ENCODE data around the gene CLIP2.

CLIP2 gene

DNA sequence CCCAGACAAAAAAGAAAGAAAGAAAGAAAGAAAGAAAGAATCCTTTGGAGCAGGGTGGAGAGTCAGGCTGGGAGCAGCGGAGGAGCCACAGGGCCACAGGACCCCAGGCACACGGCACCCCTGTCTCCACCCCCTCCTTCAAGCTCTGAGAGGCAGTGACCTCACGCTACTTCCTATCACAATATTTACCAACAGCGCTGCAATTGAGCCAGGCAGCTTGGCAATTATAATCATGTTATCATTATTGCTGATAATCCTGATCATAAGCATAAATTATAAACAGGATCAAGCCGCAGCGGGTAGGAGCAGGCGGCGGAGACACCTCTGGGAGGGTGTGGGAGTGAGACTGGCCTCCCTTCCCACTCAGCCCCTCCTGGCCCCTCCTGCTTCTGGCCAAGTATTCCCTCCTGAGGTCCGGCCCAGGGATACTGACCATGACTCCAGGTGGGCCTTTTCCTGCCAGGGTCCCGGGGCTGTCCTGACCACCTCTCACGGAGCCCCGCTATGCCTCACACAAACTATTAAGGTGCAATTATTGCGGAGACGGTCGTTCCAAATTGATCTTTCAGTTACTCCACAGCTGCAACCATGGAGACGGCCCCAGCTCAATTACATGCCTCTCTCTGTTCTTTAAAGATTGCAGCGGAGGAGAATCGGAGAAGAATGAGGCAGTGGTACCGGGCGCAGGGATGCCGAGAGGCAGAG, 154.5 kb downstream of the CLIP2 start:
- DNase-seq = no peak
- TF ChIP-seq GATA1 (IDR thresholded peaks at IDR 0.05; ENCODE audit: low read depth, low read length) = no peak
- TF ChIP-seq POLR2A (IDR thresholded peaks at IDR 0.05; ENCODE audit: low read length) = no peak

DNA sequence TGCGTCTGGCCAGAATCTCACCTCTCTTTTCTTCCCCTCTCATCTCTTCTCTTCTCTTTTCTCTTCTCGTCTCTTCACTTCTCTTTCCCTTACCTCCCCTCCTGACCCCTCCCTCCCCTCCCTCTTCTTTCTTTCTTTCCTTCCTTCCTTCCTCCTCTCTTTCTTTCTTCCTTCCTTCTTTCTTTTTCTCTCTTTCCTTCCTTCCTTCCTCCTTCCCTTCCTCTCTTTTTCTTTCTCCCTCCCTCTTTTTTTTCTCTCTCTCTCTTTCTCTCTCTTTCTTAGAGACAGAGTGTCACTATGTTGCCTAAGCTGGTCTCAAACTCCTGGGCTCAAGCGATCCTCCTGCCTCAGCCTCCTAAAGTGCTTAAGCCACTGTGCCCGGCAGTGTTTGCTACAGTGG, 159.9 kb downstream of the CLIP2 start:
- DNase-seq = no peak
- TF ChIP-seq GATA1 (IDR thresholded peaks at IDR 0.05; ENCODE audit: low read depth, low read length) = no peak
- TF ChIP-seq POLR2A (IDR thresholded peaks at IDR 0.05; ENCODE audit: low read length) = no peak

DNA sequence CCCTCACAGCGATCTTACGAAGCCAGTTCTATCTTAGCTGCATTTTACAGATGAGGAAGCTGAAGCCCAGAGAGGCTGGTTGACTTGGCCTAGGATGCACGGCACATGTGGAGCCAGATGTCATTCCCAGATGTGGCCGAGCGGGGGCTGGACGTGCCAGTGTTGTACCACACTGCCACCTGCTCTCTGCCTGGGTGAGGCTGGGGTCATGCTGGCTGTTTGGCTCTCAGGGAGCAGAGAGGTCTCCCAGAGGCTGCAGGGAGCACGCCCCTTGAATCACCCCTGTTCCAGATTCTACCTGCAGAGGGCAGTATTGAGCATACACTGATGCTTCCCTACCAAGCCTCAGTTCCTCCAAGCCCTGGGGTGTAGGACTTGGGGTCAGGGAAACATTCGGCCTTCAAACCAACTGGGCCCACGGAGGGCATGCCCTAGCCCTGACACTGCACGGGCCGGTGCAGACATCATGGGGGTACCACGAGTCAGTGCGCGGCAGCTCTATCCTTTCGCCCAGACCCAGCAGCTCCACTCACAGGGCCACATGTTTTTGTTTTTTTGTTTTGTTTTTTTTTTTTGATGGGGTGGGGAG, 160.7 kb downstream of the CLIP2 start:
- TF ChIP-seq GATA1 (IDR thresholded peaks at IDR 0.05; ENCODE audit: low read depth, low read length) (no peak), POLR2A (IDR thresholded peaks at IDR 0.05; ENCODE audit: low read length) (no peak)
- DNase-seq = peak; percentile 53 to 78

DNA sequence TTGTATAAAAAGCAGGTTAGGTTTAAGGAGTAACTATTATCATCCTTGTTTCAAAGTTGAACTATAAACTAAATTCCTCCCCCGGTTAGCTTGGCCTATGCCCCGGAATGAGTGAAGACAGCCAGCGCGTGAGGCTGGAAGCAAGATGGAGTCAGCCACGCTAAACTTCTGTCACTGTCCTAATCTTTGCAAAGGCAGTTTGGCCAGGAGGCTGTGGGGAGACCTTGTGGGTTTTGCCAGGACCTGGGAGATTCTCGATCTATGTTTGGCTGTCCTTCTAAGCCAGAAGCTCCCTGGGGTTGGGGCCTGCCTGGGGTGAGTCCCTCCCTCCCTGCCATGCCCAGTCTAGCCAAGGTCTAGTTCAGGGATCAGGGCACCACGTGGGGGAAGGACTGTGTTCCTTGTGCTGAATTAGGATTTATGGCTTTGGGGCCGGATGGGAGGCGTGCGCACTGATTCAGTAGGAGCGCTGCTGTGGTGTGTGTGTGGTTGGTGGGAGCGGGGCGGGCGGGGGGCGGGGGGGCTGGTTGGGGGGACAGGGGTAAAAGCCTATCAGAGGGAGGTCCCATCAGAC, 163.6 kb downstream of the CLIP2 start:
- DNase-seq = no peak

DNA sequence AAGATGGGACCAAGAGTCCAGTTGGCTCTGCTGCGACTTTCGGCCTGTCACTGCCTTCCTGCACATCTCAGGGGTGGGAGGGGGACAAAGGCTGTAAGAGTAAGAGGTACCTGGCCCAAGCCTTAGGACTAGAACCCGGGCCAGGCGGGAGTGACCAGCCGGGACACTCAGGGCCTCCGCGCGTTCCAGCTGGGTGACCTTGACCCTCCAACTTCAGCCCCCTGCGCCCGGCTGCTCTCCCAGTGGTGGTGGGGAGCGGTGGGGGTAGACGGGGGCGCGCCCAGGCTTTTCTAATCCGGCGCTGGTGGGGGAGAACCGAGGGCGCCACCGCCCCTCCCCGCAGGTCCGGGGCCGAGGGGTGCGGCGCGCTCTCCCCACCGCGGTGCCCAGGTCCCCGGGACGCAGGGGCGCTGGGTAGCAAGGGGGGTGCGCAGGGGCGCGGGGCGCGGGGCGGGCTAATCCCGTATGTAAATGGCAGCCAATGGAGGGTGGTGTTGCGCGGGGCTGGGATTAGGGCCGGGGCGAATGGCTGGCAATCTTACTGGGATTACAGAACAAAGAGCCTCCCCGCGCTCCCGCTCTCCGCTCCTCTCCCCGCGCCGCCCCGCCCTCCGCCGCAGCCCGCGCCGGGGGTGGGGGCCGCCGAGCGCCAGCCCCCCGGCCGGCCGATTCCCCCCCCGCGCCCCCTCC, 164.3 kb downstream of the CLIP2 start, which contains the start of gene GTF2IRD1:
GTF2IRD1 (plus strand) TSS at position 585 of the 690 bp plus-strand sequence. CDS start 54,175 bp downstream, outside the sequence.
- DNase-seq = peak; percentile 6 to 14
- TF ChIP-seq GATA1 (IDR thresholded peaks at IDR 0.05; ENCODE audit: low read depth, low read length) (no peak), POLR2A (IDR thresholded peaks at IDR 0.05; ENCODE audit: low read length) (no peak)

More for the DNA sequence above, 163.6 kb downstream of the CLIP2 start:
- no peak for TF ChIP-seq POLR2A (IDR thresholded peaks at IDR 0.05; ENCODE audit: low read length)
- no peak for TF ChIP-seq GATA1 (IDR thresholded peaks at IDR 0.05; ENCODE audit: low read depth, low read length)

DNA sequence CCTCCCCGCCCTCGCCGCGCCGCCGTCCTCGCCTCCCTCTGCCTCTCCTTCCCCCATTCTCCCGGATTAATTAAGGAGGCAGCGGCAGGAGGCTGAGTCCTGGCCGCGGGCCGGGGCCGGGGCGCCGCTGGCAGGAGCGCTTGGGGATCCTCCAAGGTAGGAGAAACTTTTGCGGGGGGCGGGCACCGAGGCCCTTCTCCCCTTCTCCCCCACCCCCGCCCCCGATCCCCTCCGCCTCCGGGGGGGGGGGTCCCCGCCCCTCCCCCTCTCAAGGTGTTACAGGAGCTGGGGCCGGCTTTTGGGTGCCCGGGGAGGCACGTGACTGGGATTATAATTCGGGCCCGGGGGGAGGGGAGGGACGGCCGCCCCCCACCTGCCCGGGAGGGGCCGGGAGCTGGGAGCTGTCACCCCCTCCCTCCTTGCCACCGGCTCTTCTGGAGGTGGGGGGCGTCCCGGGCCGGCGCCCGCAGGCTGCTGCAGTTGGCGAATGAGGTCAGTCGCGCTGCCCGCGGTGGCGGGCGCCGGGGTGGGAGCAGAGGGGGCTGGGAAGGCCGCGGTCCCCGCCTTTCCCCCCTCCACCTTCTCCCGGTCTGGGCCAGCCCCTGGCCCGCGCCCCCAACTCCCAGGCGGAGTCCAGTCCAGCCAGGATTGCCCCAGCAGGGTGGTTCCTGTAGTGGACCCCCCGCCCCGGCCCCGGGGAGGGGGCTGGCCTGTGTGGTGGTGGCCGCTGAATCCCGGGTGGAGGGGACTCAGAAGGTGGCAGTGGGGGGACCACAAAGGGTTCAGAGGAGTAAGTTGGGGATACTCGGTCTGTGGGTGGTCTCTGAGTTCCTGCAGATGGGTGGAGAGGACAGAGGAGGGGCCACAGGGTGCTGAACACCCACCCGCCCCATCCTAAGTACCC, 165.1 kb downstream of the CLIP2 start:
- TF ChIP-seq POLR2A (IDR thresholded peaks at IDR 0.05; ENCODE audit: low read length) (no peak), GATA1 (IDR thresholded peaks at IDR 0.05; ENCODE audit: low read depth, low read length) (no peak)
- DNase-seq = no peak

DNA sequence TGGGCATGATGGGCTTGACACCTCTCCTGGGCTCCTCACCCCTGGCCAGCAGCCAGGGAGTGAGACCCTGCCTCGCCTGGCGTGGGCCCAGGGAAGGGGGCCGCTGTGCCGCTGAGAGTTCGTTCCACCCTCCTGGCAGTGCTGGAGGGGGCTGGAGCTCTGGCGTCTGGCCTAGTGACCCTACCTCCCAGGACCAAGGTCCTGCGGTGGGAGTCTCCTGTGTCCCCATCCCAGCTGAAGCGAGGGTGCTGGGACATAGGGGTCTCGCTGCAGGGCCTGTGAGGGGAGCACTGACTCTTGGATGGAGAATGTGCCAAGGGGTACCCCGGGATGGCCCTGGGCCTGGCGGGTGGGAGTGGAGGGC, 165.7 kb downstream of the CLIP2 start:
- TF ChIP-seq GATA1 (IDR thresholded peaks at IDR 0.05; ENCODE audit: low read depth, low read length) (no peak), POLR2A (IDR thresholded peaks at IDR 0.05; ENCODE audit: low read length) (no peak)
- no peak for DNase-seq

DNA sequence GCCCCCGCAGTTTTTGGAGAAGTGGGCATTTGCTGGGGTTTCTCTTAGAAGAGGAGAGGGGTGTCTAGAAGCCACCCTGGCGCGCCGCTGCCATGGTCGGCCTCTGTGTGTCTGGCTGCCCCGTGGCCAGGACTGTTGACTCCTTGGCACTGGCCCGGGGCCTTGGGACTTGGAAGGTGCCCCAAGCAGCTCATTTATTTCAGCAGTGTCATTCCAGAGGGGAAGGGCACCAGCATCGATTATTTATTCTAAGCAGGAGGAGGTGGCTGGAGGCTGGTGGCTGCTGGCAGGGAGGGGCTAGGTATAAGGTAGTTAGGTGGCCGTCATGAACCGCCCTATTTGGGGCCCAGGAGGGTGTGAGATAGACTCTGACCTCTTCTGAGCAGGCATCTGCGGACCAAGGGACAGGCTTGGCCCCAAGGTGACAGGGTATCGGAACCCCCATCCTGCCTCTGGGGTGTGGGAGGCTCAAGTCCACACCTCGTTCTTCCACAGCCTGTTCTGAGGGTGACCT, 166.1 kb downstream of the CLIP2 start:
- no peak for TF ChIP-seq GATA1 (IDR thresholded peaks at IDR 0.05; ENCODE audit: low read depth, low read length)
- no peak for TF ChIP-seq POLR2A (IDR thresholded peaks at IDR 0.05; ENCODE audit: low read length)
- no peak for DNase-seq
